HL-60 (cell line): Measurements from ENCODE around the gene ANXA10.
"Not testable (repeated sequence)": the region's sequence is repeated elsewhere in the genome, so short reads cannot be mapped to it uniquely, and the experiment has no call there.

Source experiments
- GABPA ChIP-seq: IDR thresholded peaks from 2 replicates; pipeline ENCODE4 v1.6.1; 2012; ENCODE audit warnings: low read depth
- POLR2AphosphoS5 ChIP-seq: IDR thresholded peaks from 2 replicates; pipeline ENCODE4 v1.6.1; 2012; ENCODE audit warnings: low read depth
- TF ChIP-seq, protein P1 (sequence below): IDR thresholded peaks from one replicate; pipeline ENCODE4 v1.5.1; 2011; ENCODE audit warnings: low read length, control low read depth, inconsistent platforms; ENCODE audit not compliant: insufficient read depth

DNA sequence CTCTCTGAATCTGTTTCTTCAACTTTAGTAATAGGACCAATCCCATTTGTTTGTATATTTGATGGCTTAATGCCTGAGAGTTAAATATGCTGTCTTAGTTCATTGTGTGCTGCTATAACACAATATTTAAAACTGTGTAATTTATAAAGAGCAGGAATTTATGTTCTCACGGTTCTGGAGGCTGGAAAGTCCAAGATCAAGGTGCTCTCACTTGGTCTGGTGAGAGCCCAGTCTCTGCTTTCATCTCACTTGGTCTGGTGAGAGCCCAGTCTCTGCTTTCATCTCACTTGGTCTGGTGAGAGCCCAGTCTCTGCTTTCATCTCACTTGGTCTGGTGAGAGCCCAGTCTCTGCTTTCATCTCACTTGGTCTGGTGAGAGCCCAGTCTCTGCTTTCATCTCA lies 20.7 kb downstream of the ANXA10 start:
- TF ChIP-seq, protein P1, sequence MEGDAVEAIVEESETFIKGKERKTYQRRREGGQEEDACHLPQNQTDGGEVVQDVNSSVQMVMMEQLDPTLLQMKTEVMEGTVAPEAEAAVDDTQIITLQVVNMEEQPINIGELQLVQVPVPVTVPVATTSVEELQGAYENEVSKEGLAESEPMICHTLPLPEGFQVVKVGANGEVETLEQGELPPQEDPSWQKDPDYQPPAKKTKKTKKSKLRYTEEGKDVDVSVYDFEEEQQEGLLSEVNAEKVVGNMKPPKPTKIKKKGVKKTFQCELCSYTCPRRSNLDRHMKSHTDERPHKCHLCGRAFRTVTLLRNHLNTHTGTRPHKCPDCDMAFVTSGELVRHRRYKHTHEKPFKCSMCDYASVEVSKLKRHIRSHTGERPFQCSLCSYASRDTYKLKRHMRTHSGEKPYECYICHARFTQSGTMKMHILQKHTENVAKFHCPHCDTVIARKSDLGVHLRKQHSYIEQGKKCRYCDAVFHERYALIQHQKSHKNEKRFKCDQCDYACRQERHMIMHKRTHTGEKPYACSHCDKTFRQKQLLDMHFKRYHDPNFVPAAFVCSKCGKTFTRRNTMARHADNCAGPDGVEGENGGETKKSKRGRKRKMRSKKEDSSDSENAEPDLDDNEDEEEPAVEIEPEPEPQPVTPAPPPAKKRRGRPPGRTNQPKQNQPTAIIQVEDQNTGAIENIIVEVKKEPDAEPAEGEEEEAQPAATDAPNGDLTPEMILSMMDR = not testable (repeated sequence)
- not testable (repeated sequence) for TF ChIP-seq POLR2AphosphoS5, GABPA
